Mononuclear cell (primary cell): Measurements from ENCODE around the gene RCN2. TPM values are rescaled to one million over a fixed set of nuclear protein-coding genes. Genes with fewer than 3 reads are reported as not detected.

ENCODE experiments used
- H3K27me3 ChIP-seq: 2 replicates; pipeline ENCODE4 v1.6.0; 2011; ENCODE audit warnings: low read length, control low read depth; ENCODE audit not compliant: insufficient read depth
- H3K4me1 ChIP-seq: 2 replicates; pipeline ENCODE4 v1.5.1; 2011; ENCODE audit warnings: mild to moderate bottlenecking, low read length, control low read depth; ENCODE audit not compliant: insufficient read depth
- H3K4me3 ChIP-seq: 2 replicates; pipeline ENCODE4 v1.5.1; 2011; ENCODE audit warnings: mild to moderate bottlenecking, low read length, moderate library complexity
- H3K9me3 ChIP-seq: 2 replicates; pipeline ENCODE4 v1.5.1; 2011; ENCODE audit warnings: low read depth, mild to moderate bottlenecking, control low read depth, low read length
- total RNA-seq: library from RNA; depleted of rRNA; stranded (reverse); fragments of >200 nt; gene quantifications from one replicate; pipeline ENCODE4 v1.2.3, GENCODE V29; 2012

RCN2 gene
- total RNA-seq, 1 donor, result 32.0 TPM

- no peaks in the 10 kb centered on the region for H3K9me3 ChIP-seq
- H3K4me1 ChIP-seq, result peaks cover 96% of the 10 kb centered on the region
- no peak overlapping the region for H3K4me3 ChIP-seq
- H3K27me3 ChIP-seq, result no peaks in the 10 kb centered on the region
These were observed 60.4 kb downstream of the RCN2 start for GRCh38 chr15:76991741-76992645.

- Histone ChIP-seq H3K9me3 (no peaks in the 10 kb centered on the region), H3K27me3 (no peaks in the 10 kb centered on the region), H3K4me1 (peaks cover 96% of the 10 kb centered on the region), H3K4me3 (no peak overlapping the region)
These were observed 61.7 kb downstream of the RCN2 start for GRCh38 chr15:76993114-76993725.

GRCh38 chr15:76994001-76994400 lies 62.5 kb downstream of the RCN2 start:
- Histone ChIP-seq H3K27me3 (no peaks in the 10 kb centered on the region), H3K9me3 (no peaks in the 10 kb centered on the region), H3K4me1 (peaks cover 96% of the 10 kb centered on the region), H3K4me3 (no peak overlapping the region)

GRCh38 chr15:76994496-76994895 lies 62.9 kb downstream of the RCN2 start:
- H3K27me3 ChIP-seq, result no peaks in the 10 kb centered on the region
- peaks cover 96% of the 10 kb centered on the region for H3K4me1 ChIP-seq
- H3K9me3 ChIP-seq, result no peaks in the 10 kb centered on the region
- no peak overlapping the region for H3K4me3 ChIP-seq

- Histone ChIP-seq H3K4me3 (peak within 1 kb of the TSS; percentile 58), H3K27me3 (no peaks in the 10 kb centered on the region), H3K9me3 (no peaks in the 10 kb centered on the region), H3K4me1 (peaks cover 97% of the 10 kb centered on the region)
These were observed 63.7 kb downstream of the RCN2 start, which contains the start of gene PSTPIP1 for GRCh38 chr15:76994971-76995945. PSTPIP1 (plus strand) TSS chr15:76995126; CDS start chr15:76995574, 448 bp downstream.

- H3K9me3 ChIP-seq, result no peaks in the 10 kb centered on the region
- H3K27me3 ChIP-seq, result no peaks in the 10 kb centered on the region
- H3K4me1 ChIP-seq, result peaks cover 97% of the 10 kb centered on the region
- H3K4me3 ChIP-seq, result peak overlapping the region; percentile 58
These were observed 64.6 kb downstream of the RCN2 start for GRCh38 chr15:76996076-76996525.

- Histone ChIP-seq H3K27me3 (no peaks in the 10 kb centered on the region), H3K9me3 (no peaks in the 10 kb centered on the region), H3K4me1 (peaks cover 97% of the 10 kb centered on the region), H3K4me3 (peak overlapping the region; percentile 58)
These were observed 65.2 kb downstream of the RCN2 start for GRCh38 chr15:76996526-76997401.

GRCh38 chr15:76998663-76999285 lies 67.2 kb downstream of the RCN2 start:
- H3K4me3 ChIP-seq, result no peak overlapping the region

GRCh38 chr15:76999996-77000395 lies 68.4 kb downstream of the RCN2 start:
- Histone ChIP-seq H3K9me3 (no peaks in the 10 kb centered on the region), H3K4me3 (no peak overlapping the region)

More at GRCh38 chr15:76998663-76999285, 67.2 kb downstream of the RCN2 start:
- Histone ChIP-seq H3K27me3 (no peaks in the 10 kb centered on the region), H3K9me3 (no peaks in the 10 kb centered on the region), H3K4me1 (peaks cover 97% of the 10 kb centered on the region)

GRCh38 chr15:77001351-77001750 lies 69.8 kb downstream of the RCN2 start:
- Histone ChIP-seq H3K4me1 (peaks cover 96% of the 10 kb centered on the region), H3K9me3 (no peaks in the 10 kb centered on the region), H3K4me3 (no peak overlapping the region), H3K27me3 (no peaks in the 10 kb centered on the region)

More at GRCh38 chr15:76999996-77000395, 68.4 kb downstream of the RCN2 start:
- H3K4me1 ChIP-seq, result peaks cover 97% of the 10 kb centered on the region
- H3K27me3 ChIP-seq, result no peaks in the 10 kb centered on the region

- H3K27me3 ChIP-seq, result no peaks in the 10 kb centered on the region
- no peak overlapping the region for H3K4me3 ChIP-seq
- no peaks in the 10 kb centered on the region for H3K9me3 ChIP-seq
- H3K4me1 ChIP-seq, result peaks cover 95% of the 10 kb centered on the region
These were observed 70.4 kb downstream of the RCN2 start for GRCh38 chr15:77001966-77002365.

- Histone ChIP-seq H3K9me3 (no peaks in the 10 kb centered on the region), H3K4me3 (no peak overlapping the region), H3K27me3 (no peaks in the 10 kb centered on the region), H3K4me1 (peaks cover 93% of the 10 kb centered on the region)
These were observed 70.9 kb downstream of the RCN2 start for GRCh38 chr15:77002436-77002835.
